22Rv1 (cell line): Measurements from ENCODE around the gene PWWP2A.

Experiments used
- ZFX ChIP-seq: fragments of 450-650 bp; IDR thresholded peaks from 2 replicates; pipeline ENCODE4 v1.6.1; 2017; ENCODE audit warnings: antibody characterized with exemption, borderline replicate concordance
- TF ChIP-seq, protein P1 (sequence below): fragments of 450-650 bp; IDR thresholded peaks from 2 replicates; pipeline ENCODE4 v1.5.1; 2017; ENCODE audit warnings: mild to moderate bottlenecking

GRCh38 chr5:160064417-160064810, 54.8 kb downstream of the PWWP2A start:
- TF ChIP-seq, protein P1, sequence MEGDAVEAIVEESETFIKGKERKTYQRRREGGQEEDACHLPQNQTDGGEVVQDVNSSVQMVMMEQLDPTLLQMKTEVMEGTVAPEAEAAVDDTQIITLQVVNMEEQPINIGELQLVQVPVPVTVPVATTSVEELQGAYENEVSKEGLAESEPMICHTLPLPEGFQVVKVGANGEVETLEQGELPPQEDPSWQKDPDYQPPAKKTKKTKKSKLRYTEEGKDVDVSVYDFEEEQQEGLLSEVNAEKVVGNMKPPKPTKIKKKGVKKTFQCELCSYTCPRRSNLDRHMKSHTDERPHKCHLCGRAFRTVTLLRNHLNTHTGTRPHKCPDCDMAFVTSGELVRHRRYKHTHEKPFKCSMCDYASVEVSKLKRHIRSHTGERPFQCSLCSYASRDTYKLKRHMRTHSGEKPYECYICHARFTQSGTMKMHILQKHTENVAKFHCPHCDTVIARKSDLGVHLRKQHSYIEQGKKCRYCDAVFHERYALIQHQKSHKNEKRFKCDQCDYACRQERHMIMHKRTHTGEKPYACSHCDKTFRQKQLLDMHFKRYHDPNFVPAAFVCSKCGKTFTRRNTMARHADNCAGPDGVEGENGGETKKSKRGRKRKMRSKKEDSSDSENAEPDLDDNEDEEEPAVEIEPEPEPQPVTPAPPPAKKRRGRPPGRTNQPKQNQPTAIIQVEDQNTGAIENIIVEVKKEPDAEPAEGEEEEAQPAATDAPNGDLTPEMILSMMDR, result no peak
- no peak for TF ChIP-seq ZFX
